Ovary (tissue), 3 donors: Measurements from ENCODE around the gene GNA12.

Experiments
- EP300 ChIP-seq: sonication (generic); formaldehyde crosslinking; IDR thresholded peaks from one replicate; pipeline ENCODE4 v1.6.1; 2017; ENCODE audit warnings: antibody characterized with exemption
- POLR2A ChIP-seq: fragments of 450-650 bp; IDR thresholded peaks from one replicate; pipeline ENCODE4 v1.6.1; 2017; ENCODE audit warnings: antibody characterized with exemption, mild to moderate bottlenecking, moderate library complexity
- TF ChIP-seq, protein P1 (sequence below), 3 donors: fragments of 450-650 bp in 2 of 3; fragments of 200-600 bp in 1 of 3; IDR thresholded peaks; one replicate each; pipeline versions ENCODE4 v1.5.1 to v1.8.0; 2016 to 2022; ENCODE audit warnings: antibody characterized with exemption in 3 of 3, mild to moderate bottlenecking in 1 of 3
- donor health status: DM: no; HTN: no; CAD: no.

DNA sequence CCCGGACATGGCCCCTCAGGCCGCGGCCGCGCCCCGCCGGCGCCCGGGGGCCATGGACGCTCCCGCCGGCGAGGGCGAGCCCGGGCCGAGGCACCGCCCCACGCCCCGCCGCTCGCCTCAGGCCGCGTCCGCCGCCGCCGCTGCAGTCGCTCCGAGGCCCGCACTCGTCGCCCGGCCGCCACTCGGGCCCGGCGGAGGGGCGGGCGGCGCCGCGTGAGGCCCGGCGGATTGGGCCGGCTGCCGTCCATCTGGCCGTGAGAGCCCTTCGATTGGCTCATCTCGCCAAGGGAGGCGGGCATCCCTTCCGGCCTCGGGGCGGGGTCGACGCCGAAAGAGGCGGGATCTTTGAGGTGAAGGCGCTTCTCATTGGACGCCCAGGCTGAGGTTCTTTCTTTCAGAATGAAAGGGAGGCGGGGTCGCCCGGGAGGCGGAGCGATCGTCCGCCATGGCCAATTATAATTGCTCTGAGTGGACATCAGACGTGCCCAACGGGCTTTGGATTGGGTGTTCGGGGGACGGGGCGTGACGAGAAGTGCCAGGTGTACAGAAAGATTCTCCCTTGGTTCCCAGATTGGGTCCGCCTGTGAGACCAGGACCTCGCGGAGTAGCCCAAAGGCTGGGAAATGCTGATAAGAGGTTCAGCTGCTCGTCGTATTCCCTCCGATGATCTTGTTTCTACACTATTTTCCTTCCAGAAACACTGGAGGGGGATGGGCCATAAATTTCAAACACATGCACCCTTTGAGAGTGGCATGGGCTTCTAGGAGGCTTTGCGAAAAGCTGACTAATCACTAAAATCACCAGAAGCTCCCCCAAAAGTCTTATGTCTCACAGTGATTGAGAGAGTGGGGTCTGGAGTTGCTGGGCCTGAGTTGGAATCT, at the start of gene GNA12:
- TF ChIP-seq, protein P1, sequence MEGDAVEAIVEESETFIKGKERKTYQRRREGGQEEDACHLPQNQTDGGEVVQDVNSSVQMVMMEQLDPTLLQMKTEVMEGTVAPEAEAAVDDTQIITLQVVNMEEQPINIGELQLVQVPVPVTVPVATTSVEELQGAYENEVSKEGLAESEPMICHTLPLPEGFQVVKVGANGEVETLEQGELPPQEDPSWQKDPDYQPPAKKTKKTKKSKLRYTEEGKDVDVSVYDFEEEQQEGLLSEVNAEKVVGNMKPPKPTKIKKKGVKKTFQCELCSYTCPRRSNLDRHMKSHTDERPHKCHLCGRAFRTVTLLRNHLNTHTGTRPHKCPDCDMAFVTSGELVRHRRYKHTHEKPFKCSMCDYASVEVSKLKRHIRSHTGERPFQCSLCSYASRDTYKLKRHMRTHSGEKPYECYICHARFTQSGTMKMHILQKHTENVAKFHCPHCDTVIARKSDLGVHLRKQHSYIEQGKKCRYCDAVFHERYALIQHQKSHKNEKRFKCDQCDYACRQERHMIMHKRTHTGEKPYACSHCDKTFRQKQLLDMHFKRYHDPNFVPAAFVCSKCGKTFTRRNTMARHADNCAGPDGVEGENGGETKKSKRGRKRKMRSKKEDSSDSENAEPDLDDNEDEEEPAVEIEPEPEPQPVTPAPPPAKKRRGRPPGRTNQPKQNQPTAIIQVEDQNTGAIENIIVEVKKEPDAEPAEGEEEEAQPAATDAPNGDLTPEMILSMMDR (IDR thresholded peaks at IDR 0.05): no peak
- TF ChIP-seq POLR2A (no peak), EP300 (no peak)
